Left lung (tissue), 10 donors: ENCODE measurements around the gene GRID1. TPM values are rescaled to one million over a fixed set of nuclear protein-coding genes. Genes with fewer than 3 reads are reported as not detected.
A peak's percentile ranks its signal among the peaks of the same experiment; 100 is the strongest.

Experiments
- ATAC-seq: fragments of 200-7000 bp; cut with Tn5 transposase; one replicate; pipeline ENCODE4 v1.9.1; 2020; ENCODE audit warnings: moderate library complexity
- DNase-seq, 4 donors: peaks; one replicate each; pipeline ENCODE4 v3.0.0-alpha.2; 2013 to 2020
- H3K27ac ChIP-seq, 2 donors: fragments of 200-600 bp; sonication (generic) in 1 of 2; one replicate each; pipeline versions ENCODE4 v1.5.0 to v1.8.0; 2020 to 2021
- H3K27me3 ChIP-seq, 2 donors: fragments of 200-600 bp; sonication (generic) in 1 of 2; one replicate each; pipeline versions ENCODE4 v1.5.0 to v1.8.0; 2020 to 2021
- H3K36me3 ChIP-seq, 2 donors: fragments of 200-600 bp; sonication (generic) in 1 of 2; one replicate each; pipeline versions ENCODE4 v1.5.0 to v1.8.0; 2020 to 2021
- H3K4me1 ChIP-seq, 2 donors: fragments of 200-600 bp; one replicate each; pipeline ENCODE4 v1.8.0; 2021
- H3K4me3 ChIP-seq, 2 donors: fragments of 200-600 bp; sonication (generic) in 1 of 2; one replicate each; pipeline versions ENCODE4 v1.5.0 to v1.8.0; 2020 to 2021; ENCODE audit warnings: mild to moderate bottlenecking in 1 of 2
- H3K9me3 ChIP-seq, 2 donors: fragments of 200-600 bp; sonication (generic) in 1 of 2; one replicate each; pipeline versions ENCODE4 v1.5.0 to v1.8.0; 2020 to 2021
- intact Hi-C, 2 donors: fragments of 100-400 bp; cut with DNase I; formaldehyde crosslinking; loops; one replicate each; pipeline versions ENCODE4 v1.11.2 to v1.14.2; 2022
- polyA plus RNA-seq, 6 donors: library from polyadenylated mRNA; unstranded; fragments of 120-200 nt; gene quantifications; one replicate each; pipeline ENCODE4 v1.2.1, GENCODE V29; 2013; ENCODE audit not compliant: insufficient read length in 6 of 6
- total RNA-seq, 2 donors: library from RNA; stranded (reverse); fragmentation: NEBNext Ultra II Directional; extraction: Animal tissue kit (Norgen Biotek cat#: 25700); gene quantifications; one replicate each; pipeline ENCODE4 v1.2.1, GENCODE V29; 2021
- TF ChIP-seq, protein P1 (sequence below), 2 donors: fragments of 200-600 bp; sonication (generic) in 1 of 2; IDR thresholded peaks; one replicate each; pipeline versions ENCODE4 v1.5.0 to v1.8.0; 2021; ENCODE audit warnings: antibody characterized with exemption in 2 of 2
- donor health status: DM: no; HTN: yes; CAD: no.
- donor health status: DM: no; HTN: no; CAD: no.

The GRID1 gene
- total and polyA plus RNA-seq, 8 donors, result 0.81 to 2.6 (median 1.2) TPM

DNA sequence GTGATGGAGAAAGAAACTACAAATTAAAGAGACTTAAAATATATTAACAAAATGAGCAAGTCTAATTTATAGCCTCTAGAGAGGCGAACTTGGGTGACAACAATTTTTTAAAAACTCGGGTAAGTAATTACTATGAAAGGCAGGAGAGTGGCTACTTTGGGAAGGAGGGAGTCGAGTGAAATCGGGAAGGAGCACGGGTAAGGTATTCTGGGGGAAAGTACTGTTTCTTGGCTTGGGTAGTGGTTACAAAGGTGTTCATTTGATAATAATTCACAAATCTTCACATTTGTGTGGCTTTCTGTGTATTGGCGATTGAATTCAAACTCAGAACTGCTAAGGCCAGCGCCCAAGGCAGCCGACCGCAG, 32.9 kb upstream of the GRID1 start:
- H3K27ac ChIP-seq, result peak overlapping the region in 1 of 2 donors; percentile 77
- peaks cover 9 to 65% of the 10 kb centered on the region in 2 donors for H3K27me3 ChIP-seq
- TF ChIP-seq, protein P1, sequence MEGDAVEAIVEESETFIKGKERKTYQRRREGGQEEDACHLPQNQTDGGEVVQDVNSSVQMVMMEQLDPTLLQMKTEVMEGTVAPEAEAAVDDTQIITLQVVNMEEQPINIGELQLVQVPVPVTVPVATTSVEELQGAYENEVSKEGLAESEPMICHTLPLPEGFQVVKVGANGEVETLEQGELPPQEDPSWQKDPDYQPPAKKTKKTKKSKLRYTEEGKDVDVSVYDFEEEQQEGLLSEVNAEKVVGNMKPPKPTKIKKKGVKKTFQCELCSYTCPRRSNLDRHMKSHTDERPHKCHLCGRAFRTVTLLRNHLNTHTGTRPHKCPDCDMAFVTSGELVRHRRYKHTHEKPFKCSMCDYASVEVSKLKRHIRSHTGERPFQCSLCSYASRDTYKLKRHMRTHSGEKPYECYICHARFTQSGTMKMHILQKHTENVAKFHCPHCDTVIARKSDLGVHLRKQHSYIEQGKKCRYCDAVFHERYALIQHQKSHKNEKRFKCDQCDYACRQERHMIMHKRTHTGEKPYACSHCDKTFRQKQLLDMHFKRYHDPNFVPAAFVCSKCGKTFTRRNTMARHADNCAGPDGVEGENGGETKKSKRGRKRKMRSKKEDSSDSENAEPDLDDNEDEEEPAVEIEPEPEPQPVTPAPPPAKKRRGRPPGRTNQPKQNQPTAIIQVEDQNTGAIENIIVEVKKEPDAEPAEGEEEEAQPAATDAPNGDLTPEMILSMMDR (IDR thresholded peaks at IDR 0.05), result no peak
- no peaks in the 10 kb centered on the region for H3K36me3 ChIP-seq
- DNase-seq (no peak), ATAC-seq (no peak)
- intact Hi-C loops, result loop anchor here in 1 of 2 donors (5.0 kb wide), 1 partner anchor 183 kb away; no protein-coding TSS in a partner anchor
- peak overlapping the region; percentile 54 to 60 for H3K4me3 ChIP-seq
- no peaks in the 10 kb centered on the region for H3K9me3 ChIP-seq
- peaks cover 9 to 26% of the 10 kb centered on the region in 2 donors for H3K4me1 ChIP-seq

DNA sequence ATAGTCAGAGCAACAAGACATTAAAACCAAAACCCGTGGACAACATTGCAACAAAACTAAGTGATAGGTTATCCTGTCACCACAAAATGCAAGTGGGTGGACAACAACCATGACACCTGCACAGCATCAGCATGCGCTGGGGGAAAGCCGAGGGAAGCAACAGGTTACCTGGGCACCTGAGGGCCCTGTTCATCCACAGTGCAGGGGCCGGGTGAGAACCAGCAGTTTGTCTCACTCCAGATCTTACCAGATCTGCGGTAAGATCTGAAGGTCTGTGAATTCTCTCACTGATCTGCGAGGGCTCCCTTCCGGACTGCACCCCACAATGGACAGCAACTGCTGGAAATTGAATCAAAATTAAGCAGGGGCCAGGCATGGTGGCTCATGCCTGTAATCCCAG, 30.5 kb upstream of the GRID1 start:
- H3K27me3 ChIP-seq, result peaks cover 13 to 74% of the 10 kb centered on the region in 2 donors
- intact Hi-C loops, result loop anchor here in 1 of 2 donors (5.0 kb wide), 1 partner anchor 185 kb away; no protein-coding TSS in a partner anchor
- no peak overlapping the region for H3K27ac ChIP-seq
- H3K4me1 ChIP-seq, result peaks cover 9 to 26% of the 10 kb centered on the region in 2 donors
- ATAC-seq, result no peak
- H3K9me3 ChIP-seq, result no peaks in the 10 kb centered on the region
- H3K4me3 ChIP-seq, result no peak overlapping the region
- H3K36me3 ChIP-seq, result no peaks in the 10 kb centered on the region
- TF ChIP-seq, protein P1 (IDR thresholded peaks at IDR 0.05), result no peak
- no peak for DNase-seq

DNA sequence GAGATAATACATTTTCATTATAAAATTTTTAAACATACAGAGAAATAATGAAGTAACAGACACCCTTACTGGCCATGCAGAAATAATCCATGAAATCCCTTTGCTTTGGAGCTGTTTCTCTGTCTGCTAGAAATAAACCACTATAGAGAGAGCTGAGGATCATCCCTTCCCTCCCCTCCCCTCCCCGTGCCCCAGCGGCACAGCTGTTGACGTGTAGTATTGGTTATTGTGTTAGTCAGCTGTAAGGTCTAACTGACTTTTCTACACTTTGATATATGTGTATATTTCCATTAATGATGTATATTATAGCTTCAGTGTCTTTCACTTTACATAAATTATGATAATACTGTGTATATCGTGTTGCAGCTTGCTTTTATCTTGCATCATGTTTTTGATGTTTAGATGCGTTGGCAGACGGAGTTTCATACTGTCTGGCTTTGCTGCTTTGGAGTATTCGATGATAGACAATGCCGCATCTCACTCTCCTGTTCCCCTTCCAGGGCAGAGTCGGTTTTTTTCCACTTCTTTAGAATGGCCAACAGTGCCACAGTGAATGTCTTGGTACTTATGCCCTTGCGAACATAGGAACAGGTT, 27.4 kb upstream of the GRID1 start:
- Histone ChIP-seq H3K36me3 (no peaks in the 10 kb centered on the region), H3K4me3 (no peak overlapping the region), H3K4me1 (peaks cover 4 to 8% of the 10 kb centered on the region in 2 donors), H3K9me3 (no peaks in the 10 kb centered on the region), H3K27ac (no peak overlapping the region), H3K27me3 (peaks cover 16 to 78% of the 10 kb centered on the region in 2 donors)
- intact Hi-C loops, result no loop called here
- TF ChIP-seq, protein P1 (IDR thresholded peaks at IDR 0.05), result no peak
- no peak for ATAC-seq
- DNase-seq, result no peak

DNA sequence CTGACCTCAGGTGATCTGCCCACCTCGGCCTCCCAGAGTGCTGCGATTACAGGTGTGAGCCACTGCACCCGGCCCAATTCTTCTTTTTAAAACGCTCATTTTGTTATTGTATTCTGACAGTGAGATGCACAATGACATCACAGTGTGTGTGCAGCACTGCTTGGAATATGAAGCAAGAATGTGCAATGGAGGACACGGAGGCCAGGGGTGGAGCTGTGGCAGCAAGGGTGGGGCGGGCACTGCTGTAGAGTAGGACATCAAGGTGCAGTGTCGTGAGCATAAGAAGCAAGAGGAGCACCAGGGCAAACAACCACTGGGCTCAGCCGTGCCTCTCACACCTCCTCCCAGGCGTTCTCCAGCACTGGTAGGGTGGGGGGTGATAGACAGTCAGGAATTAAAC, 26.8 kb upstream of the GRID1 start:
- intact Hi-C loops, result no loop called here
- peaks cover 18 to 83% of the 10 kb centered on the region in 2 donors for H3K27me3 ChIP-seq

DNA sequence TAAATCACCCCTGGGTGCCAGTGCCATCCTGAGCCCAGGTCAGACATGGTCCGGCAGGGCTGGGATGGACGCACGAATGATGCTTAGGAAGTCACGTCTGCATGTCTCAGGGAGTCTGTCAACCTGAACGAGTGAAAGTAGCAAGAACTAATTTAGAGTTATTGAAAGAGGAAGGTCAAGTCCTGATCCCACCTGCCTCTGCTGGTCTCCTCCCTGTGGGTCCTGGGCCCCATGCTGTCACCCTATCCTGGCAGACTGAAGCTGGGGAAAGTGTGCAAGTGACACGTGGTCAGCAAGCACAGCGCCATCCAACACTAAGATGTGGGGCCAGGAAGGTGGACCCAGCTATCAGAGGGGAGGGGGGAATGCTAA, 26.1 kb upstream of the GRID1 start:
- Histone ChIP-seq H3K36me3 (no peaks in the 10 kb centered on the region), H3K9me3 (no peaks in the 10 kb centered on the region), H3K27me3 (peaks cover 23 to 87% of the 10 kb centered on the region in 2 donors), H3K4me1 (peaks cover 4 to 8% of the 10 kb centered on the region in 2 donors), H3K4me3 (no peak overlapping the region), H3K27ac (no peak overlapping the region)
- intact Hi-C loops, result no loop called here
- DNase-seq, result no peak
- TF ChIP-seq, protein P1 (IDR thresholded peaks at IDR 0.05), result no peak
- no peak for ATAC-seq

More for the DNA sequence above, 26.8 kb upstream of the GRID1 start:
- no peaks in the 10 kb centered on the region for H3K36me3 ChIP-seq
- no peak for ATAC-seq
- TF ChIP-seq, protein P1 (IDR thresholded peaks at IDR 0.05), result no peak
- H3K4me1 ChIP-seq, result peaks cover 4 to 8% of the 10 kb centered on the region in 2 donors
- no peaks in the 10 kb centered on the region for H3K9me3 ChIP-seq
- no peak overlapping the region for H3K4me3 ChIP-seq
- no peak overlapping the region for H3K27ac ChIP-seq
- no peak for DNase-seq
